Caki2 (cell line): ENCODE results near the gene PTPN18. TPM values are rescaled to one million over a fixed set of nuclear protein-coding genes. Genes with fewer than 3 reads are reported as not detected.
A peak's percentile ranks its signal among the peaks of the same experiment; 100 is the strongest.

Source experiments
- DNase-seq: peaks from one replicate; pipeline ENCODE4 v3.0.0-alpha.2; 2015; ENCODE audit warnings: low read depth
- in situ Hi-C: cut with HindIII; loops from 2 replicates; pipeline ENCODE4 v1.10.0; 2016; ENCODE audit warnings: low sequenced_read_pairs, low pct_unique_long_range_greater_than_20kb, mixed read lengths
- total RNA-seq: library from RNA; depleted of rRNA; stranded (reverse); fragments of >200 nt; shearing (Covaris generic); gene quantifications from 2 replicates; pipeline ENCODE4 v1.2.3, GENCODE V29; 2014; ENCODE audit warnings: low replicate concordance

The PTPN18 gene
- total RNA-seq, 1 experiment from 2014 or later, result 26.1 TPM

GRCh38 chr2:130355172-130355577, 681 bp upstream of the PTPN18 start:
- in situ Hi-C loops, result no loop called here
- DNase-seq, result no peak

- in situ Hi-C loops, result no loop called here
- no peak for DNase-seq
Observed at GRCh38 chr2:130357864-130358263, 2.0 kb downstream of the PTPN18 start.

- in situ Hi-C loops, result no loop called here
- DNase-seq, result no peak
Observed at GRCh38 chr2:130358420-130359350, 2.8 kb downstream of the PTPN18 start.

- in situ Hi-C loops, result no loop called here
- DNase-seq, result no peak
Observed at GRCh38 chr2:130359466-130359865, 3.6 kb downstream of the PTPN18 start.

- in situ Hi-C loops, result no loop called here
- no peak for DNase-seq
Observed at GRCh38 chr2:130363479-130363878, 7.6 kb downstream of the PTPN18 start.

GRCh38 chr2:130365075-130365474, 9.2 kb downstream of the PTPN18 start:
- in situ Hi-C loops, result no loop called here
- DNase-seq, result no peak

GRCh38 chr2:130365963-130366362, 10.1 kb downstream of the PTPN18 start:
- DNase-seq, result no peak
- in situ Hi-C loops, result no loop called here

- in situ Hi-C loops, result no loop called here
Observed at GRCh38 chr2:130366720-130367119, 10.9 kb downstream of the PTPN18 start.

GRCh38 chr2:130368786-130369185, 12.9 kb downstream of the PTPN18 start:
- DNase-seq, result no peak
- in situ Hi-C loops, result no loop called here

More at GRCh38 chr2:130366720-130367119, 10.9 kb downstream of the PTPN18 start:
- DNase-seq, result no peak

- DNase-seq, result no peak
- in situ Hi-C loops, result no loop called here
Observed at GRCh38 chr2:130369311-130369964, 13.6 kb downstream of the PTPN18 start.

- in situ Hi-C loops, result no loop called here
- no peak for DNase-seq
Observed at GRCh38 chr2:130369965-130370341, 14.1 kb downstream of the PTPN18 start.

GRCh38 chr2:130370490-130370889, 14.6 kb downstream of the PTPN18 start:
- in situ Hi-C loops, result no loop called here
- DNase-seq, result no peak

- peak; percentile 72 for DNase-seq
- in situ Hi-C loops, result no loop called here
Observed at GRCh38 chr2:130371723-130372054, 15.8 kb downstream of the PTPN18 start.

- DNase-seq, result peak; percentile 82
- in situ Hi-C loops, result no loop called here
Observed at GRCh38 chr2:130372055-130372832, 16.4 kb downstream of the PTPN18 start.

GRCh38 chr2:130372833-130373807, 17.3 kb downstream of the PTPN18 start:
- in situ Hi-C loops, result no loop called here
- DNase-seq, result no peak

- DNase-seq, result no peak
- in situ Hi-C loops, result no loop called here
Observed at GRCh38 chr2:130373808-130374365, 18.0 kb downstream of the PTPN18 start.

- in situ Hi-C loops, result no loop called here
- DNase-seq, result no peak
Observed at GRCh38 chr2:130374587-130375290, 18.9 kb downstream of the PTPN18 start.
